HG03097 (cell line): ENCODE results near the gene ZC3H7A.
"Not testable (repeated sequence)": the region's sequence is repeated elsewhere in the genome, so short reads cannot be mapped to it uniquely, and the experiment has no call there.

Experiments used
- ATAC-seq: cut with Tn5 transposase; IDR thresholded peaks from one replicate; pipeline ENCODE4 v1.9.1; 2021; ENCODE audit not compliant: unreplicated experiment, low FRiP score

Gene ZC3H7A

GRCh38 chr16:11797166-11797956 is at the start of gene ZC3H7A:
Gene ZC3H7A, minus strand, starts transcription at chr16:11797258. Its CDS starts 14,904 bp downstream, at chr16:11782354.
- peak; percentile 90 for ATAC-seq

GRCh38 chr16:11844499-11844898 is 47.4 kb upstream of the ZC3H7A start:
- no peak for ATAC-seq

DNA sequence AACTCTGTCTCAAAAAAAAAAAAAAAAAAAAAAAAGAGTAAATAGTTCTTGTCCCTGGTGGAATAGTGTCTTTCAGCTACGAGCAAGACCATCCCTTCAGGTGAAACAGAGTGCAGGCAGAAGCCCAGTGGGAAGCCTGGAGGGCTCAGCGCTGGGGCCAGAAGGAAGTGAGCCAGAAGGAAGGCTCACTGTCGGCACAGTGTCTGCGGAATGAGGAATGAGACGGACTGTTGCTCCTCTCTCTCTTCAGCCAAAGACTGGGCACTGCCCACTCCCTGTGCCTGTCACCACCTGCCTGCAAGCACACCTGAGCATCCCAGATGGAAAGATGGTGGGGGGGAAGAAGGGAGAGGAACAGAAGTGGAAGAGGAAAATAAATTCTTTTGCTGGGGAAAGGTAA is 46.8 kb upstream of the ZC3H7A start:
- no peak for ATAC-seq

DNA sequence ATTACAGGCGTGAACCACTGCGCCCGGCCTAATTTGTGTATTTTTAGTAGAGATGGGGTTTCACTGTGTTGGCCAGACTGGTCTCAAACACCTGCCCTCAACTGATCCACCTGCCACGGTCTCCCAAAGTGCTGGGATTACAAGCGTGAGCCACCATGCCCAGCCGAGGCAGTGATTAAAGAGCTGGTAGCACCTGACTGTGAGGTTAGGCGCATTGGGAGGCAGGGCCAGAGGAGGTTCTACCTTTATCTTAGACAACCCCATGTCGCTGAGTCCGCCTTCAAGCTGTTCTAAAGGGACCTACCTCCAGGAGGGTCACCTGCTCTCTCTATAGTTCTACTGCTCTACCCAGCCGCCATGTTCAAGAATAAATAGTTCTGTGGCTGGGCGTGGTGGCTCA is 46.1 kb upstream of the ZC3H7A start:
- no peak for ATAC-seq

DNA sequence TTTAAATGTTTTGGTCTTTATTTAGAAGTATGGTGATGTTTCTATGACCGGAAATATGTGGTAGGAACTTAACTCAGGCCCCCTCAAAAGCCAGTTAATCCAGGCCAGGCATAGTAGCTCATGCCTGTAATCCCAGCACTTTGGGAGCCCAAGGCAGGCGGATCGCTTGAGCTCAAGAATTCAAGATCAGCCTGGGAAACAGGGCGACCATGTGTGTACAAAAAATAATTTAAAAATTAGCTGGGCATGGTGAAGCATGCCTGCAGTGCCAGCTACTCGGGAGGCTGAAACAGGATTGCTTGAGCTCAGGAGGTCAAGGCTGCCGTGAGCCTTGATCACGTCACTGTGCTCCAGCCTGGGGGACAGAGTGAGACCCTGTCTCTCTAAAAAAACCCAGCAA is 44.0 kb upstream of the ZC3H7A start:
- ATAC-seq, result no peak

DNA sequence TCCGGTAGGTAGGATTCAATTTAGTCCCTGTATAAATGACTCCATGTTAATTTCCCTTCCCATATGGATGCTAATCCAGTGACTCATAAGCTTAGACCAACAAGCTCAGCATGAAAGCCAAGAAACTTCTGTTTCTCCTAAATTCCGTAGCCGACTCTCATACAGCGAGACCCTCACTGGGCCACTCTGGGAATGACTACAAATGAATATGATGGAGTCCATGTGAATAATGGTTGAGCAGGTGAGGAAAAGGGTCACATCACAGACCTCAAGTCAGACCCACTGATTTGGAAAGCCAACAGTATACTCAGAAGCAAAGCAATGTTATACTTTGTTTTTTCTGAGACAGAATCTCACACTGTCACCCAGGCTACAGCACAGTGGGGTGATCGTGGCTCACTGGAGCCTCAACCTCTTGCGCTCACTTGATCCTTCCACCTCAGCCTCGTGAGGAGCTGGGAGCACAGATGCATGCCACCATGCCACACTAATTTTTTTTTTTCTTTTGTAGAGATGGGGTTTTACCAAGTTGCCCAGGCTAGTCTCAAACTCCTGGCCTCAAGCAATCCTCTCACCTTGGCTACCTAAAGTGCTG is 39.7 kb upstream of the ZC3H7A start:
- ATAC-seq, result no peak

DNA sequence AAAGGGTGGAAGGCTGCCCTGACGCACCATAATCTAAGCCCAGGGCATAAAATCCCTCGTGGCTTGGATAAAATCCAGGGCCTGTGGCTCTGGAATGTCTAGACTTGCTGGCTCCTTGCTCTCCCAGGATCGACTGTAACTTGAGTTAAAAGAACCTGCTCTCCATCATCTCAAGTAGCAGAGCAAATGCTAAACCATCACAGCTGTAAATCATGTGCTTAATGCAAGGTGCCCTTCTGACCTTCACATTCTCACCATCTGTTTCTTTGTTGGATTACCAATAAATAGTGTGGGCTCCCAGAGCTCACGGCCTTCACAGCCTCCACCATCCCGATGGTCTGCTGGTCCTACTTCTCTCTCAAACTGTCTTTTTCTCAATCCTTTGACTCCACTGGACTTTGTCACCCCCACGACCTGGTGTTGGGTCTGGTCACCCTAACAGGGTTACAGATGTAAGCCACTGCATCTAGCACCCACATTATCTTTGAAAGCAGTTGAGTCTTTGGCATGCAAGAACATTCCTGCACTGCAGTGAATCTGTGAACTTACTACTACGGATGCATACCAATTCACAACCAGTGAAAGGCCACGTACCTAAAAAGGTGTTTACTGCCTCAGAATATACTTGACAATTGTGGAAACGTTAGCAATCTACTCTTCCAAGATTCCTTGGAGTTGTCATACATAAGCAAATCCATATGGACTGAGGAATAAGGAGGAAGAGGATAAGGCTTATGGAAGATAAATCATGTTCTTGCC is 39.0 kb upstream of the ZC3H7A start:
- ATAC-seq, result no peak

GRCh38 chr16:11835309-11835708 is 38.3 kb upstream of the ZC3H7A start:
- no peak for ATAC-seq

DNA sequence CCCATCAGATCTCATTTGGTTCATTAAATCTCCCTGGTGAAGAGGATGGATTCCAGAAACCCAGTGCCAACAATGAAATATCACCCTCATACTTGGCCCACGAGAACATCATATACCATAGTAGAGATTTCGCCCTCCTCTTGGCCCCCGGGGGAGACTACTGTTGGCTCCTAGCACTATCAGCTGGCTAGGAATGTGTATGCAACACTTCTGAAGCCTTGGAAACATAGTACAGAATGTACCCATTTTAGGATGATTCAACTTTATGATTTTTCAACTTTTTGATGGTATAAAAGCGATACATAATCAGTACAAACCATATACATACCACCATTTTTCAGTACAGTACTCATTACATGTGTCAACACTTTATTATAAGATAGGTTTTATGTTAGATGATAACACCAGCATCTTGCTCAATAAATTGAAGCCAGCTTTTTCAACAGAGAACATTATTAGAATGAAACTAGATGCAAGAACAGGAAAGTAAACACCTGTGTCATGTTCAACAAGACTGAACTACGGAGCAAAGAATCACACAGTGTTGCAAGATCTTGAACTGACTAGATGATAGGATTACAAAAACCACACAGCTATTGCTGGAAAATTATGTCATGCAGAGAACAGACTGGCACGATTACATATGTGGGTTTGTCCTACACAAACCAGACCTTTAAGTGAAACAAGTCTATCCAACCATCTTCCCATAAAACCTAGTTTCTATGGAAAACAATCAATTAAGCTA is 37.1 kb upstream of the ZC3H7A start:
- no peak for ATAC-seq

GRCh38 chr16:11828696-11829095 is 31.6 kb upstream of the ZC3H7A start:
- no peak for ATAC-seq

DNA sequence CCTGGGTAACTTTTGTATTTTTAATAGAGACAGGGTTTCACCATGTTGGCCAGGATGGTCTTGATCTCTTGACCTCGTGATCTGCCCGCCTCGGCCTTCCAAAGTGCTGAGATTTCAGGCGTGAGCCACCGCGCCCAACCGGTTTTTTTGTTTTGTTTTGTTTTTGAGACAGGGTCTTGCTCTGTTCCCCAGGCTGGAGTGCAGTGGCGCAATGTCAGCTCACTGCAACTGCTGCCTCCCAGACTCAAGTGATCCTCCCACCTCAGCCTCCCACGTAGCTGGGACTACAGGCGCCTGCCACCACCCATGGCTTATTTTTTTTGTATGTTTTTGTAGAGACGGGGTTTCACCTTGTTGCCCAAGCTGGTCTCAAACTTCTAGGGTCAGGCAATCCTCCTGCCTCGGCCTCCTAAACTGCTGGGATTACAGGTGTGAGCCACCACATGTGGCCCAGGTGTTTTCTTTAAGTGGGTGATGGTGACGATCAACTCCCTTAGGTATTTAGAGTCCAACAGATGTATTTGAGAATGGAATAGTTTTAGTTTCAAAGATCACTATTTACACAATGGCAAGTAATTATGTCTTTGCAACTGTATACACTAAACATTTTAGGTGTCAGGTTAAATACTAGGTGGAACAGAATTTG is 28.6 kb upstream of the ZC3H7A start:
- ATAC-seq, result not testable (repeated sequence)

DNA sequence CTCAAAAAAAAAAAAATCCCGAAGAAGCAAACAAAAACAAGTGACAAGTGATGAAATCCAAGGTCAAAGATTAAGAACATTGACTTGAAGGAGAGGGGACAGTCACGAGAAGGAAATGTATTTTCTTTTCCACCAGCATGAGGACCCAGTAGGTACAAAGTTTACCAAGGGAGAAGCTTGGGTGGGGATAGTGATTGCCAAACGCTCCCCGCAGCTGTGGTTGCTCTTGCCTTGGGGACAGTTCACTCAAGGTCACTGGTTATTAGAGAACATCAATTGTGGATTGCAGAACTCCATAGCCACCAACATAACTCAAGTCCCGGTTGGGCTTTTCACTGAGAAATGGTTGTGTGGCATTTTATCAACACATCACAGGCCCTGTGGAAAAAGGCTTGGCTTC is 27.3 kb upstream of the ZC3H7A start:
- no peak for ATAC-seq

DNA sequence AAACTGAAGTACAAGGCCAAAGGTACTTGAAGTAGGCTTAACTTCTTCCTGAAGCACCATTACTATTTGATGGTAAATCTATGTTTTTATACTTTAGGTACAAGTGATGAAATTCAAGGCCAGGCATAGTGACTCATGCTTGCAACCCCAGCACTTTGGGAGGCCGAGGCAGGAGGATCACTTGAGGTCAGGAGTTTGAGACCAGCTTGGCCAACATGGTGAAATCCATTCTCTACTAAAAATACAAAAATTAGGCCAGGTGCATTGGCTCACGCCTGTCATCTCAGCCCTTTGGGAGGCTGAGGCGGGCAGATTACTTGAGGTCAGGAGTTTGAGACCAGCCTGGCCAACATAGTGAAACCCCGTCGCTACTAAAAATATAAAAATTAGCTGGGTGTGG is 26.6 kb upstream of the ZC3H7A start:
- ATAC-seq, result not testable (repeated sequence)

DNA sequence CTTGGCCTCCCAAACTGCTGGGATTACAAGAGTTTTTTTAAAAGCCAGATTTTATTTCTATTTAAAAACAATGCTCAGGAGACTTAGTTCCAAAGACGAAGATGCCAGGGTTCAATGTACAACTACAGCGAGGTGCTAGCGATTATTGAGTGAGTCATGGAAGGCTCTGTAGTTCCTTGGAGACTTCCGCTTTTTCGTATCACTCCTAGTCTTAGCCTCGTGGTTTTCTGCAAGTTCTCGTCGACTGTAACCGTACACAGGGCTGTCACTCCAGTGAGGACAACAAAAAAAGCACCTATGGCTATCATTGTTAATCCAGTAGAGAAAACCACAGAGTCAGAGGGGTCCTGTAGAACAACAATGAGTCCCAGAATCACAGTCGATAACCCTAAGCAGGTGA is 22.7 kb upstream of the ZC3H7A start:
- no peak for ATAC-seq

- ATAC-seq, result not testable (repeated sequence)
Observed at GRCh38 chr16:11818970-11819369, 21.9 kb upstream of the ZC3H7A start.

GRCh38 chr16:11816123-11816522 is 19.1 kb upstream of the ZC3H7A start:
- ATAC-seq, result no peak

GRCh38 chr16:11814800-11815199 is 17.7 kb upstream of the ZC3H7A start:
- ATAC-seq, result not testable (repeated sequence)

GRCh38 chr16:11806721-11807120 is 9.7 kb upstream of the ZC3H7A start:
- no peak for ATAC-seq

- no peak for ATAC-seq
Observed at GRCh38 chr16:11805556-11805955, 8.5 kb upstream of the ZC3H7A start.

DNA sequence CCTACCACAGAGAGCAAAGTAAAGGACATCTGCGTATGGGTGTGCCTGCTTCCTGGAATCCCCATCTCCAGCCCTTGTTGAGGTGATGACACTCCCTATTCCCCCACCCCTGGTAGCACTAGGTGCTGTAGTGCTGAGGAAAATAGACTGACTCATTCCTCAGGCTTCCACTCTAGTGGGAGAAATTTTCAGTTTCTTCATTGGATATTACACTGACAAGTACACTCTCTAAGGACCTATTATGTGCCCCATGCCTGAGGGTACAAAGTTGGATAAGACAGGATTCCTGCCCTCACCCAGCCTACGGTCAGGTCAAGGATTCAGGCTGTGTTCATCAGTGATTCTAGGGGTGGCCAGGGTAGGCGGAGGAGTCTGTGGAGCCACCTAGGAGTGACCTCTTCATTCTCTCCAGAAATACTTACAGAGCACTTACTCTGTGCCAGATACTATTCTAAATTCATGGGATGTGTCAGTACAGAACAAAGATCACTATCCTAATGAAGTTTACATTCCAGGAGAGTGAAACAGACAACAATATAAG is 4.5 kb upstream of the ZC3H7A start:
- no peak for ATAC-seq
